Measurements from ENCODE around the gene ACRBP. TPM values are rescaled to one million over a fixed set of nuclear protein-coding genes. Genes with fewer than 3 reads are reported as not detected.

ACRBP gene
- total RNA-seq, 1 donor from 2014 or later = 0.54 TPM

- TF ChIP-seq EZH2 (IDR thresholded peaks at IDR 0.05; ENCODE audit: insufficient read depth, low read length) (no peak), CTCF (IDR thresholded peaks at IDR 0.05; ENCODE audit: insufficient read depth, low read depth, low read length) (no peak)
- Histone ChIP-seq H3K9me3 (ENCODE audit: insufficient read depth, low read depth, low read length) (no peaks in the 10 kb centered on the region), H3K27ac (ENCODE audit: low read depth, low read length) (no peak overlapping the region), H3K79me2 (ENCODE audit: insufficient read depth, low read length) (peaks cover 22% of the 10 kb centered on the region), H3K4me3 (ENCODE audit: insufficient read depth, low read depth, low read length) (no peak overlapping the region), H3K9ac (ENCODE audit: low read length) (no peak overlapping the region), H2AFZ (ENCODE audit: low read depth, low read length) (no peak overlapping the region), H3K4me2 (ENCODE audit: low read length) (no peak overlapping the region), H3K4me1 (ENCODE audit: insufficient read depth, low read length) (peaks cover 6% of the 10 kb centered on the region), H4K20me1 (ENCODE audit: insufficient read depth, low read length) (no peaks in the 10 kb centered on the region), H3K36me3 (ENCODE audit: insufficient read depth, low read length) (peaks cover 16% of the 10 kb centered on the region), H3K27me3 (ENCODE audit: insufficient read depth, low read length) (no peaks in the 10 kb centered on the region)
- no peak for FAIRE-seq
- Mint-ChIP-seq H3K4me3 (ENCODE audit: unreplicated experiment) (no peak overlapping the region), H3K9me3 (ENCODE audit: unreplicated experiment) (no peaks in the 10 kb centered on the region), H3K4me1 (ENCODE audit: low read depth, unreplicated experiment) (peaks cover 8% of the 10 kb centered on the region), H3K27ac (ENCODE audit: unreplicated experiment) (no peak overlapping the region), H3K27me3 (ENCODE audit: low read depth, unreplicated experiment) (no peaks in the 10 kb centered on the region), H3K36me3 (ENCODE audit: low read depth, unreplicated experiment) (peaks cover 3% of the 10 kb centered on the region)
- DNase-seq (ENCODE audit: low read depth) = no peak
Measured at GRCh38 chr12:6664902-6665301, 17.7 kb upstream of the ACRBP start.

DNA sequence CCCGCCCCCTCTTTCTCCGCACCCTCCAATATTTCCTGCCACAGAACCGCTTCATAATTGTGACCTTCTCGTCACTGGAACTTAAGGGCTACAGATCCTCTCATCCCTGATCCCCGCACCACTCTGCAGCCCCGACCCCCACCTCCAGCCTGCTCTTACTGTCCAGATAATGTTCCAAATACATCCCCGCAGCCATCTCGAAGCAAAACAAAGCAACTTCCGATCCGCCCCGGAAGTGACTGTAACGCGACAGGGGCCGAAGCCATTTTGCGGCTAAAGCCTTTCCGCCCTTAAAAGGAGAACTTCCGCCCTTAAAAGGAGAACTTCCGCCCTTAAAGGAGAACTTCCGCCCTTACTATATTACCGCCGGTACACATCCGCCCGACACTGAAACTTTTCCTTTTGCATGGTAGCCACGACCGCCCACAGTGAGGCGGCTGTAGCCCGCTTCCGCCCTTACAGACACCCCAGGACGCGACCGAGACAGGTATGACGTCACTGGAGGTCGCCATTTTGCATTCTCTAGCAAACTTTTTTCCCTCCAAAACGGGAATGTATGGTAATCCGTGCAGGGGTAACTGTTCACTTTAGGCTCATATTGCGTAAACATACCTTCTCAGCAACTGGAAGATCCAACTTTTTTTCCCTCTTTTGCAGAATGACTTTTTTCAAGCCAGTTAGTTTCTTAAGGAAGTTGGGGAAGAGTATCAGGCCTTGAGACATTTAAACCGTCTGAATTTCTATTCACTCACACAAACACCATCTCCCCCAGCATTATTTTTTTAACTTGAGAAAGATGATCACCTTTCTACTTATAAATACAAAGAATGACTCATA lies 15.9 kb upstream of the ACRBP start, which contains the start of gene ING4:
TSS of gene ING4 (minus strand) at position 214 of the 837 bp plus-strand sequence. CDS start at position 196, 18 bp downstream.
- Histone ChIP-seq H3K36me3 (ENCODE audit: insufficient read depth, low read length) (peaks cover 5% of the 10 kb centered on the region), H3K4me2 (ENCODE audit: low read length) (peak within 1 kb of the TSS; percentile 98), H2AFZ (ENCODE audit: low read depth, low read length) (peak within 1 kb of the TSS; percentile 95), H3K27ac (ENCODE audit: low read depth, low read length) (peak within 1 kb of the TSS; percentile 82), H3K4me1 (ENCODE audit: insufficient read depth, low read length) (peaks cover 6% of the 10 kb centered on the region), H3K27me3 (ENCODE audit: insufficient read depth, low read length) (no peaks in the 10 kb centered on the region), H3K4me3 (ENCODE audit: insufficient read depth, low read depth, low read length) (peak within 1 kb of the TSS; percentile 86), H4K20me1 (ENCODE audit: insufficient read depth, low read length) (no peaks in the 10 kb centered on the region), H3K79me2 (ENCODE audit: insufficient read depth, low read length) (peaks cover 28% of the 10 kb centered on the region), H3K9me3 (ENCODE audit: insufficient read depth, low read depth, low read length) (no peaks in the 10 kb centered on the region), H3K9ac (ENCODE audit: low read length) (peak within 1 kb of the TSS; percentile 91)
- Mint-ChIP-seq H3K4me1 (ENCODE audit: low read depth, unreplicated experiment) (peaks cover 8% of the 10 kb centered on the region), H3K27me3 (ENCODE audit: low read depth, unreplicated experiment) (no peaks in the 10 kb centered on the region), H3K27ac (ENCODE audit: unreplicated experiment) (peak within 1 kb of the TSS; percentile 97), H3K36me3 (ENCODE audit: low read depth, unreplicated experiment) (peaks cover 8% of the 10 kb centered on the region), H3K4me3 (ENCODE audit: unreplicated experiment) (peak within 1 kb of the TSS; percentile 96), H3K9me3 (ENCODE audit: unreplicated experiment) (no peaks in the 10 kb centered on the region)
- TF ChIP-seq CTCF (IDR thresholded peaks at IDR 0.05; ENCODE audit: insufficient read depth, low read depth, low read length) (no peak), EZH2 (IDR thresholded peaks at IDR 0.05; ENCODE audit: insufficient read depth, low read length) (no peak)
- FAIRE-seq (peak; percentile 80), DNase-seq (ENCODE audit: low read depth) (peak; percentile 99)

DNA sequence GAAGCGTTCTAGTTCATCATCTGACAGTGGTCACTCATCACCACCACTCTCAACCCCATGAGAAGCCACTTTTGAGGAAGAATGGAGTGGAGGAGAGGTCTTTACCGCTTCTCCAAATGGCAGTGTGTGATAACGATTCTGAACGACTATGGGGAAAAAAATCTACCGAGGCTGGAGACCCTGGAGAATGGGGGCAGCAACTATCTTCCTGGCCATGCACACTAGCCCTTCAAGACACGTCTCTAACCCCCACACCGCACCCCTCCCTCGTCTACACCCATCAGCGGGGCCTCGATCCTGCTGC lies 15.3 kb upstream of the ACRBP start:
- H3K27ac ChIP-seq (ENCODE audit: low read depth, low read length) = peak overlapping the region; percentile 82
- TF ChIP-seq EZH2 (IDR thresholded peaks at IDR 0.05; ENCODE audit: insufficient read depth, low read length) (no peak), CTCF (IDR thresholded peaks at IDR 0.05; ENCODE audit: insufficient read depth, low read depth, low read length) (no peak)
- no peaks in the 10 kb centered on the region for H3K27me3 Mint-ChIP-seq (ENCODE audit: low read depth, unreplicated experiment)
- no peaks in the 10 kb centered on the region for H3K9me3 Mint-ChIP-seq (ENCODE audit: unreplicated experiment)
- H2AFZ ChIP-seq (ENCODE audit: low read depth, low read length) = peak overlapping the region; percentile 67
- peak overlapping the region; percentile 96 for H3K4me3 Mint-ChIP-seq (ENCODE audit: unreplicated experiment)
- DNase-seq (ENCODE audit: low read depth) = no peak
- H3K4me1 ChIP-seq (ENCODE audit: insufficient read depth, low read length) = peaks cover 6% of the 10 kb centered on the region
- H3K27ac Mint-ChIP-seq (ENCODE audit: unreplicated experiment) = peak overlapping the region; percentile 97
- peaks cover 6% of the 10 kb centered on the region for H3K36me3 Mint-ChIP-seq (ENCODE audit: low read depth, unreplicated experiment)
- peaks cover 8% of the 10 kb centered on the region for H3K4me1 Mint-ChIP-seq (ENCODE audit: low read depth, unreplicated experiment)
- H4K20me1 ChIP-seq (ENCODE audit: insufficient read depth, low read length) = no peaks in the 10 kb centered on the region
- peaks cover 28% of the 10 kb centered on the region for H3K79me2 ChIP-seq (ENCODE audit: insufficient read depth, low read length)
- H3K4me3 ChIP-seq (ENCODE audit: insufficient read depth, low read depth, low read length) = peak overlapping the region; percentile 86
- peaks cover 5% of the 10 kb centered on the region for H3K36me3 ChIP-seq (ENCODE audit: insufficient read depth, low read length)
- FAIRE-seq = no peak
- peak overlapping the region; percentile 91 for H3K9ac ChIP-seq (ENCODE audit: low read length)
- H3K9me3 ChIP-seq (ENCODE audit: insufficient read depth, low read depth, low read length) = no peaks in the 10 kb centered on the region
- H3K4me2 ChIP-seq (ENCODE audit: low read length) = peak overlapping the region; percentile 98
- no peaks in the 10 kb centered on the region for H3K27me3 ChIP-seq (ENCODE audit: insufficient read depth, low read length)
